ENCODE results near the gene NOM1.
"Not testable (repeated sequence)": the region's sequence is repeated elsewhere in the genome, so short reads cannot be mapped to it uniquely, and the experiment has no call there.

Gene NOM1

GRCh38 chr7:156935250-156935649, 14.3 kb upstream of the NOM1 start:
- TF ChIP-seq CTCF (conservative IDR thresholded peaks at IDR 0.05): no peak
- H3K27ac ChIP-seq: no peak overlapping the region; the same call in 1 of the 2 replicates

- not testable (repeated sequence) for H3K27ac ChIP-seq
Measured at GRCh38 chr7:156936766-156937165, 12.7 kb upstream of the NOM1 start.

GRCh38 chr7:156940421-156941122, 8.9 kb upstream of the NOM1 start:
- TF ChIP-seq CTCF (conservative IDR thresholded peaks at IDR 0.05): no peak
- H3K27ac ChIP-seq: no peak overlapping the region

GRCh38 chr7:156941393-156942182, 7.9 kb upstream of the NOM1 start:
- no peak for TF ChIP-seq CTCF (conservative IDR thresholded peaks at IDR 0.05)
- no peak overlapping the region for H3K27ac ChIP-seq

- no peak for TF ChIP-seq CTCF (conservative IDR thresholded peaks at IDR 0.05)
- H3K27ac ChIP-seq: no peak overlapping the region
Measured at GRCh38 chr7:156942708-156943090, 6.8 kb upstream of the NOM1 start.

GRCh38 chr7:156943091-156944041, 6.1 kb upstream of the NOM1 start:
- no peak for TF ChIP-seq CTCF (conservative IDR thresholded peaks at IDR 0.05)
- H3K27ac ChIP-seq: no peak overlapping the region

- TF ChIP-seq CTCF (conservative IDR thresholded peaks at IDR 0.05): no peak
- no peak overlapping the region for H3K27ac ChIP-seq
Measured at GRCh38 chr7:156944876-156945275, 4.6 kb upstream of the NOM1 start.

Data from VCaP (cell line).